Hematopoietic multipotent progenitor cell treated with erythropoietin and hydrocortisone succinate and interleukin-3 and kit ligand, for 17 days (in vitro differentiated cells): ENCODE measurements around the gene DHRS2.

Experiments
- DNase-seq: peaks from one replicate; pipeline ENCODE4 v3.0.0-alpha.2; 2015; ENCODE audit warnings: low spot score

The DHRS2 gene

DNA sequence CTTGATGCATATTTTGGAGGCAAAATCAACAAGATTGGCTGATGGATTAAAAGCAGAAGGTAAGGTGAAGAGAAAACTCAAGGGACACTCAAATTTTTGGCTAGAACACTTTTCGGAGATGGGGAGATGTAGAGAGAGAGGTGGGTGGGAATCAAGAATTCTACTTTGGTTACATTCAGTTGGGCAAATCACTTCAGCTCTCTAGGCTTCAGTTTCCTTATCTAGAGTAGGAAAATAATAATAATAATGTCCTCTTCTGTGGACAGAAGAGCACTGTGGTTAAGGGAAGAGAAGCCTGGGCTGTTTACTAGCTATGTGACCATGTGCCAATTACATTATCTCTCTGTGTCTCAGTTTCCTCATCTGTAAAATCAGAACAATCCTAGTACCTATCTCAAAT lies 23.4 kb upstream of the DHRS2 start:
- DNase-seq: no peak

- DNase-seq: no peak
These were observed 22.7 kb upstream of the DHRS2 start for GRCh38 chr14:23613242-23614070.

- no peak for DNase-seq
These were observed 21.8 kb upstream of the DHRS2 start for GRCh38 chr14:23614395-23614828.

GRCh38 chr14:23615856-23616255 lies 20.3 kb upstream of the DHRS2 start:
- no peak for DNase-seq

- no peak for DNase-seq
These were observed 18.6 kb upstream of the DHRS2 start for GRCh38 chr14:23617539-23617938.

DNA sequence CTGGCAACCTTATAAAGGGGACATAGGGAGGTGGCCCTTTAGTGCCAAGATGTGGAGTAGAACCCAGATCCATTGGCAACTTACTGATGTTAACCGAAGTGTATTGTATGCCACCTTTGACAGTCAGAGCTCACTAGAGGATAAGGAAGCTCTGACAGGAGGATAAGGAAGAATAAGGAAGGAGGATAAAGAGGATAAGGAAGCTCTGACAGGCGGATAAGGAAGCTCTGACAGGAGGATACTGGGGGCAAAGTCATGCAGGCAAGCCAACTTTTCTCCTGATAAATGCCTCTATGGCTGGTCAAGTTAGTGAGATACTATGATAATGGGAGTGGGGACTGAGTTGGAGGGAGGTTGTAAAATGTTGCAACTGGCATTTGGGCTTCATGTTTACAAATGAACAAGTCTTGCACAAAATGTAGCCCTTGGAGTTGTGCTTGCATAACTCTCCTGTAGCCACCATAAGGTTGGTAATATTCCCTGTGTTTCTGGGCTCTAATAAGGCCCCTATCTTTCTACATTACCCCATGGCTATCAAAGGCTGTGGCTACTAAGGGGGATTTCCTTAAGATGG lies 17.7 kb upstream of the DHRS2 start:
- no peak for DNase-seq

GRCh38 chr14:23620177-23620702 lies 15.9 kb upstream of the DHRS2 start:
- no peak for DNase-seq

DNA sequence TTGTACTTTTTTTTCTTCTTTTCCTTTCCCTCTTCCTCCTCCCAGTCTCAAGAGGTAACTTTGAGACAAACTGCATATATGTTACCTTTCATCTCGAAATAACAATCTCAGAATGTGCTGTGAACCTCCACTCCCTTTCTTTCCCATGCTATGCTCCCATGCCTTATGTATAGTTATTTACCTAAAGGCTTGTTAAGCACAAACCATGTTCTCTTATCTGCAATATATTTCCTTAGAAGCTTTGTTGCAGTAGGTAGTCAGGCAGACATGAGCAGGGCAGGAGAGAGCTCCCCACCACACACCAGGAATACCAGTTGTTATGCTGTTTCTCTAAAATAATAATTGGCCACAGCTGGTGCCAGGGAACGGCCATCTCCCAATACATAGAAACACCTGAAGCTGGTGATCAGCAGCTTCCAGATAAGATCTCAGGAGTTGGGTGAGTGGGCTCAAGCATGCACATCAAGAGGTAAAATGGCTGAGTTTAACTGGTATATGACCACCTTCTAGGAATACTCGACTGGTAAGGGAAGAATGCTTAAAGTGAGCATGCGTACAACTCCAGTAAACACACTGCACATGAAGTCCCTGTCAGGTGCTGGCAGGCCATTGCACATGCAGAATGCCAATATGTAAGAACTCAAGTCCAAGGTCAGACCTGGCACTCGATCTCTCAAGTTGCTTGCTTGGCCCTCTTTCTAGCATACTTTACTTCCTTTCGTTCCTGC lies 14.8 kb upstream of the DHRS2 start:
- DNase-seq: no peak

- DNase-seq: no peak
These were observed 14.0 kb upstream of the DHRS2 start for GRCh38 chr14:23621932-23622730.

DNA sequence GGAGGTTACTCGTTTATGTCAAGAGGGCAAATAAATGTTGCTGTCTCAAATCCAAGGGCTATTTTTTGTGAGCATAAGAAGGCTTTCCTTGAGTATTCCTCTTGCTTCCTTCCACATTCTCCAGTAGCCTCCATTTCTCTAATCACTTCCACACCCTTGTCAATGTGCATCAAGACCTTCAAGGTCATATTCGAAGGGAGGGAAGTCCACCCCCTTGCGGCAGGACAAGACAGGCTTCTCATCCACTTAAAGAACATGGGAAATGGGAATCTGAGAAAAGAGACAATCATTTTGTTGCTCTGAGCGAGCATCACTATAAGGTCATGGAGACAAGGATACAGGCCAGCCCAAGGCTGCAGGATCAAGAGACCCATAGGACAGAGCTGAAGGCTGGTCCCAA lies 13.2 kb upstream of the DHRS2 start:
- DNase-seq: no peak

DNA sequence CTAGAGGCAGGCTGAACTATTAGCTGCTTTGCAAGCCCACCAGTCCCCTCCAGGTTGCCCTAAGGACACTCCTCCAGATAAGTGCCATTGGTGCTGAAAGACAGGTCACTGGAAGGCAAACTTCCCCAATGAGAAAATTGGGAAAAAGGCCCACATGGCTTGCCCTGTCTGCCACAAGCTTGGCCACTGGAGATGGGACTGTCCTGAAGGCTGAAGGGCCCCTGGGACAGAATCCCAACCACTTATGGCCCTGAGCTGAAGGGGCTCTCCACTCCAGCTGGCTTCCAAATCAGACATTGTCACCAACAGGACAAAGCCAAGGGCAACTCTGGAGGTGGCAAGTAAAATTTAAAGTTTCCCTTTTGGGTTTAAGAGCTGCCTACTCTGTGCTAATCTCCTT lies 12.2 kb upstream of the DHRS2 start:
- no peak for DNase-seq

DNA sequence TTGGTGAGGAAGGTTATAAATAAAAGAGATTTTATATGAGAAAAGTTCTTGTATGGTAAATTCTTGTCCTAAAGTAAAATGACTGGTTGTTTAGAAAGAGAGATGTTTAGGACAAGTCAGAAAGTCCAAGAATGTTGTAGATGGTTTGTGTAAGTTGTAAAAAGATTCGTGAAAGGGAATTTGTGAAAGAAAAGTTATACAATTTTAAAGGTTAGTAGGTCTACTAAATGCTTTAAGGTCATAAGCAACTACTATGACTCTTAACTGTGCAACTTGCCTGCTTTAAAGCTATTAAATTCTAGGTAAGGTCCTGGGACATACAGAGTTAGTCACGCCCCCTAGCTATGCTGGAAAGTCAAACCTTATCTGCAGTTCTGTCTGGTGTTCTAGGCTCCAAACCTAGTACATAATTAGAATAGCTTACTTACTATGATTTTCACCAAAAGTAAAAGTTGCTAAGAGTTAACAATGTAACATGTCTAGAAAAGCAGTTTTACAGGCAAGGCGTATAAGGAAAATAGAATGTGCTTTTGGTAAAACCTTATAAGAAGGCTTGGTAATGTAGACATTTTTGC lies 11.2 kb upstream of the DHRS2 start:
- DNase-seq: no peak

GRCh38 chr14:23626946-23627345 lies 9.2 kb upstream of the DHRS2 start:
- no peak for DNase-seq

- no peak for DNase-seq
These were observed 8.2 kb upstream of the DHRS2 start for GRCh38 chr14:23627961-23628360.

DNA sequence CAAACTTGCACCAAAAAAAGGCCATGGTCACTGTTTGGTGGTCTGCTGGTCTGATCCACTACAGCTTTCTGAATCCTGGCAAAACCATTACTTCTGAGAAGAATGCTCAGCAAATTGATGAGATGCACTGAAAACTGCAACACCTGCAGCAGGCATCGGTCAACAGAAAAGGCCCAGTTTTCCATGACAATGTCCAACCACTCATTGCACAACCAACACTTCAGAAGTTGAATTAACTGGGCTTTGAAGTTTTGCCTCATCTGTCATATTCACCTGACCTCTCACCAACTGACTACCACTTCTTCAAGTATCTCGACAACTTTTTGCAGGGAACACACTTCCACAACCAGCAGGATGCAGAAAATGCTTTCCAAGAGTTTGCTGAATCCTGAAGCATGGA lies 7.0 kb upstream of the DHRS2 start:
- DNase-seq: no peak

DNA sequence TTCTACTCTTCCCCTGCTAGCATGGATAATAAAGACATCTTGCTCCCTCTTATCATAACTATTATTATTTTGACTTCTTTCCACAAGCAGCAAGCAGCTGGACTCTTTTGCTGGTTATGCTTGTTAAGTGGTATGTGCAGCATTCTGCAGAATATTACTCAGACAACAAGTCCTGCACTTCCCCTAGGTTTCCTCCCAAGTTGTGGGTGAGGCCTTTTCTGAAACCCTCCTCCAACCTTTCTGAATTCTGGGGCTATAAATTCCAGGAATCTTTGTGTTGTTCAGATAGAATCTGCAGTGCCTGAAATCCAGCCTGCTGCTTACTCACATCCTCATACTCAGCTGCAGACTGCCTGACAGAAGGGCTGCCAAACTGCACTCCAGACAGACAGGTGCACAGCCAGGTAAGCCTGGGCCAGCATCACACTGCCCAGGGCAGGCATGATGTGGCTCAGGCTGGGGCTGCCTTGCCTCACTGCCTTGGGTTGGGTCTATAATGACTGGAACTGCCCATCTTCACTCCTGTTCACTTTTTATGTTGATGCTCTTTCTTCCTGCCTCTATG lies 6.2 kb upstream of the DHRS2 start:
- no peak for DNase-seq

- DNase-seq: no peak
These were observed 5.5 kb upstream of the DHRS2 start for GRCh38 chr14:23630687-23631086.

GRCh38 chr14:23631234-23631633 lies 4.9 kb upstream of the DHRS2 start:
- no peak for DNase-seq

GRCh38 chr14:23631702-23632460 lies 4.3 kb upstream of the DHRS2 start:
- peak; percentile 66 for DNase-seq

DNA sequence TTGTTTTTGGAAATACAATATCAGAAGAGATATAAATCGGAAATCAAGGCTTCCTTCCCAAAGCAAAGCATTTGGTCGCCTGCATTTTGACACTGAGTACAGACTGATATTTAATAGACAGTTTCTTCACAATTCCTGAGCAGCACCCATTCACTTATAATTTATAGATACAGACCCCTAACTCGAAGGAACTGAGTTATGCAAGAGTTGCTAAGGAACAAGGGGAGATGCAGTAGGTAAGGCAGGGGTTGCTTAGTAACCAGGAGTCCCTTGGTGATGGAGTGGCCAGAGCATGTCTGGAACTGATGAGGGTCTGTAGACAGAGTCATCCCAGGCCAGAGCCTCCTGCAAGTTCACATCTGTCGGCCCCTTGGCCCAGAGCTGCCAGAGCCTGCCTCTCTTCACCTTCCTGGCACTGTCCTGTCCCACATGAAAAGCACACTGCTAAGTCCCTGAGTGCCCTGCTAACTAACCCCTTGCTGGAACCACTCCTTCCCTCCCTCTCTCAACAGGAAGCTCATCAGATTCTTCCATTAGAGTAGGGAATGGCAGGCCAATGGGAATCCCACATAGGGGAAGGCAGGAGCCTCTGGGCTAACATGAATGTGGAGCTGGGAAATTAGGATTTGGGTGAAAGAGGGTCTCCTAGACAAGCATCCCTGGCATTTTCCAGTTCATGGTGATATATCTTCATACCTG lies 3.6 kb upstream of the DHRS2 start:
- no peak for DNase-seq
